ENCODE data around the gene RAE1. TPM values are rescaled to one million over a fixed set of nuclear protein-coding genes. Genes with fewer than 3 reads are reported as not detected.

Gene RAE1
- total and polyA plus RNA-seq, 2 donors (not counting 3 experiments of a cell fraction or from before 2014, with no cell fraction given) = 34.1 to 55.8 TPM

- H3K4me1 ChIP-seq (ENCODE audit: control insufficient read depth, extremely low read depth, insufficient read depth, low read length) = peaks cover 16% of the 10 kb centered on the region
- dilution Hi-C loops (cut with MboI; ENCODE audit: extremely low pct_ligation_motif_present, low sequenced_read_pairs) (no loop called here), intact Hi-C loops (cut with micrococcal nuclease) (loop anchor here (10.0 kb wide), 1 partner anchor 327 kb away; the partner anchor contains the start of gene PMEPA1)
- no peak overlapping the region for H3K27ac ChIP-seq (ENCODE audit: insufficient read depth, low read depth, low read length)
- no peaks in the 10 kb centered on the region for H3K9me1 ChIP-seq (replicated peaks; ENCODE audit: control insufficient read depth, extremely low read depth, insufficient read depth, low read length)
- TF ChIP-seq JUN (IDR thresholded peaks at IDR 0.05; ENCODE audit: borderline replicate concordance, insufficient read depth, insufficient read length, low read depth) (no peak), MYC (IDR thresholded peaks at IDR 0.05; ENCODE audit: low read depth, low read length) (no peak), EZH2 (IDR thresholded peaks at IDR 0.05; ENCODE audit: borderline replicate concordance, low read depth, low read length, severe bottlenecking) (no peak), FOS (IDR thresholded peaks at IDR 0.05; ENCODE audit: borderline replicate concordance, insufficient read depth, low read length) (no peak), GATA2 (IDR thresholded peaks at IDR 0.05; ENCODE audit: insufficient read depth, insufficient read length, low read depth, low read length) (no peak), POLR2AphosphoS5 (IDR thresholded peaks at IDR 0.05; ENCODE audit: insufficient read depth, low read depth, low read length) (no peak), POLR2A (IDR thresholded peaks at IDR 0.05; ENCODE audit: low read depth, low read length) (no peak), MAX (IDR thresholded peaks at IDR 0.05; ENCODE audit: insufficient read depth, insufficient read length) (no peak)
- TF ChIP-seq, protein P1, sequence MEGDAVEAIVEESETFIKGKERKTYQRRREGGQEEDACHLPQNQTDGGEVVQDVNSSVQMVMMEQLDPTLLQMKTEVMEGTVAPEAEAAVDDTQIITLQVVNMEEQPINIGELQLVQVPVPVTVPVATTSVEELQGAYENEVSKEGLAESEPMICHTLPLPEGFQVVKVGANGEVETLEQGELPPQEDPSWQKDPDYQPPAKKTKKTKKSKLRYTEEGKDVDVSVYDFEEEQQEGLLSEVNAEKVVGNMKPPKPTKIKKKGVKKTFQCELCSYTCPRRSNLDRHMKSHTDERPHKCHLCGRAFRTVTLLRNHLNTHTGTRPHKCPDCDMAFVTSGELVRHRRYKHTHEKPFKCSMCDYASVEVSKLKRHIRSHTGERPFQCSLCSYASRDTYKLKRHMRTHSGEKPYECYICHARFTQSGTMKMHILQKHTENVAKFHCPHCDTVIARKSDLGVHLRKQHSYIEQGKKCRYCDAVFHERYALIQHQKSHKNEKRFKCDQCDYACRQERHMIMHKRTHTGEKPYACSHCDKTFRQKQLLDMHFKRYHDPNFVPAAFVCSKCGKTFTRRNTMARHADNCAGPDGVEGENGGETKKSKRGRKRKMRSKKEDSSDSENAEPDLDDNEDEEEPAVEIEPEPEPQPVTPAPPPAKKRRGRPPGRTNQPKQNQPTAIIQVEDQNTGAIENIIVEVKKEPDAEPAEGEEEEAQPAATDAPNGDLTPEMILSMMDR (IDR thresholded peaks at IDR 0.05; ENCODE audit: extremely low read depth in 1 of 2, insufficient read depth in 1 of 2, low read depth in 1 of 2, low read length in 2 of 2) = no peak
- no peak for FAIRE-seq
- H3K4me3 ChIP-seq (replicated peaks in 1 of 3; ENCODE audit: insufficient read depth in 1 of 3, low read depth in 1 of 3, low read length in 3 of 3) = no peak overlapping the region
- no peak overlapping the region for H2AFZ ChIP-seq (ENCODE audit: low read depth, low read length)
- H3K27me3 ChIP-seq (ENCODE audit: control insufficient read depth in 2 of 2, insufficient read depth in 2 of 2, low read length in 2 of 2) = no peaks in the 10 kb centered on the region
- H3K79me2 ChIP-seq (ENCODE audit: control insufficient read depth, insufficient read depth, low read length) = peaks cover 12% of the 10 kb centered on the region
- H3K4me2 ChIP-seq (ENCODE audit: insufficient read depth, low read length) = no peak overlapping the region
- ChIA-PET POLR2A (no interaction called here), CTCF (interaction anchor here (3.2 kb wide), 1 partner anchor 107 kb away, joined by 8 read pairs; no protein-coding TSS in a partner anchor)
- no peak overlapping the region for H3K9ac ChIP-seq (replicated peaks; ENCODE audit: extremely low read depth, insufficient read depth, low read length)
- DNase-seq (ENCODE audit: low read depth, low spot score) = no peak
- H3K36me3 ChIP-seq (ENCODE audit: control insufficient read depth in 2 of 2, extremely low read depth in 1 of 2, insufficient read depth in 2 of 2, low read length in 2 of 2) = no peaks in the 10 kb centered on the region
- no TSS peak for BruUV-seq (replicated peaks)
- no peaks in the 10 kb centered on the region for H3K9me3 ChIP-seq (replicated peaks; ENCODE audit: control insufficient read depth, insufficient read depth, low read length)
- H4K20me1 ChIP-seq (replicated peaks; ENCODE audit: control insufficient read depth, extremely low read depth, insufficient read depth, low read length) = no peaks in the 10 kb centered on the region
Observed at GRCh38 chr20:57387945-57388371, 36.9 kb downstream of the RAE1 start.
